SJCRH30 (cell line): ENCODE data around the gene DIP2A. TPM values are rescaled to one million over a fixed set of nuclear protein-coding genes. Genes with fewer than 3 reads are reported as not detected.

Experiments
- DNase-seq, 2 experiments: peaks; one replicate each; pipeline ENCODE4 v3.0.0-alpha.2; 2015 to 2020
- H3K27ac ChIP-seq: fragments of 250-450 bp; sonication (Bioruptor Pico); 2 replicates; pipeline ENCODE4 v1.5.1; 2020; ENCODE audit warnings: mild to moderate bottlenecking, moderate library complexity
- H3K27me3 ChIP-seq: fragments of 250-450 bp; sonication (Bioruptor Pico); 2 replicates; pipeline ENCODE4 v1.5.1; 2020; ENCODE audit warnings: mild to moderate bottlenecking, moderate library complexity
- H3K36me3 ChIP-seq: fragments of 250-450 bp; sonication (Bioruptor Pico); 2 replicates; pipeline ENCODE4 v1.5.1; 2020; ENCODE audit warnings: mild to moderate bottlenecking, moderate library complexity
- H3K4me1 ChIP-seq: fragments of 250-450 bp; sonication (Bioruptor Pico); 2 replicates; pipeline ENCODE4 v1.5.1; 2020; ENCODE audit warnings: mild to moderate bottlenecking, moderate library complexity
- H3K4me3 ChIP-seq: fragments of 250-450 bp; sonication (Bioruptor Pico); 2 replicates; pipeline ENCODE4 v1.5.1; 2020; ENCODE audit warnings: mild to moderate bottlenecking, moderate library complexity
- H3K9me3 ChIP-seq: fragments of 250-450 bp; sonication (Bioruptor Pico); replicated peaks from 2 replicates; pipeline ENCODE4 v1.5.1; 2020; ENCODE audit warnings: mild to moderate bottlenecking, moderate library complexity
- total RNA-seq: library from RNA; depleted of rRNA; stranded (reverse); fragments of >200 nt; shearing (Covaris generic); gene quantifications from 2 replicates; pipeline ENCODE4 v1.2.3, GENCODE V29; 2014

Gene DIP2A
- total RNA-seq, 1 experiment from 2014 or later: 27.0 TPM

- H3K4me3 ChIP-seq: no peak overlapping the region
- 0 out of 2 replicates have a peak, but pooled peaks cover 3% of the 10 kb centered on the region for H3K27me3 ChIP-seq
- DNase-seq: no peak
- no peaks in the 10 kb centered on the region for H3K36me3 ChIP-seq
- H3K4me1 ChIP-seq: no peaks in the 10 kb centered on the region
- H3K9me3 ChIP-seq: no peaks in the 10 kb centered on the region
- no peak overlapping the region for H3K27ac ChIP-seq
Measured at GRCh38 chr21:46600305-46600704, 141.6 kb downstream of the DIP2A start.

DNA sequence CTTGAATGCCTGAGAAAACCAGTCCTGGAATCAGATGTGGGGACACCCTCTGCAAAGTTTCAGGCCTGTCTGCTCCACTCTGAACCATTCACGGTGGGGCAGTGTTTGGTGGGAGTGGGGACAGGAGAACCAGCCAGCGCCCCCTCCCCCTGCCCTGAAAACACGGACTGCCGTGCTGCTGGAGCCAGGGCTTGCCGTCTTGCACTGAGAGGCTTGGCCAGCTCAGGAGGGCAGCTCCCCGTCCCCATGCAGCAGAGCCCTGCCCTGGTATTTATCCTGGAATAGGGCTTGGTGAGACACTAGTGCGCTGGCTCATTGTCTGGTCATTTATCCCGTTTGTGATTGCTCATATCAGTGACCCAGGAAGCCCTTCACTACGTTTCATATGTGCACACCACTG lies 142.3 kb downstream of the DIP2A start:
- DNase-seq: no peak
- Histone ChIP-seq H3K9me3 (no peaks in the 10 kb centered on the region), H3K4me1 (no peaks in the 10 kb centered on the region), H3K4me3 (no peak overlapping the region), H3K27ac (no peak overlapping the region), H3K36me3 (no peaks in the 10 kb centered on the region), H3K27me3 (0 out of 2 replicates have a peak, but pooled peaks cover 3% of the 10 kb centered on the region)

GRCh38 chr21:46603228-46603627 lies 144.5 kb downstream of the DIP2A start:
- Histone ChIP-seq H3K9me3 (no peaks in the 10 kb centered on the region), H3K4me3 (no peak overlapping the region), H3K36me3 (no peaks in the 10 kb centered on the region), H3K27ac (no peak overlapping the region), H3K27me3 (0 out of 2 replicates have a peak, but pooled peaks cover 3% of the 10 kb centered on the region), H3K4me1 (no peaks in the 10 kb centered on the region)
- no peak for DNase-seq

- H3K9me3 ChIP-seq: no peaks in the 10 kb centered on the region
- H3K27ac ChIP-seq: no peak overlapping the region
- 0 out of 2 replicates have a peak, but pooled peaks cover 3% of the 10 kb centered on the region for H3K27me3 ChIP-seq
- H3K36me3 ChIP-seq: no peaks in the 10 kb centered on the region
- H3K4me1 ChIP-seq: no peaks in the 10 kb centered on the region
- H3K4me3 ChIP-seq: no peak overlapping the region
- no peak for DNase-seq
Measured at GRCh38 chr21:46604329-46604974, 145.8 kb downstream of the DIP2A start.

- Histone ChIP-seq H3K9me3 (no peaks in the 10 kb centered on the region), H3K27ac (no peak within 1 kb of the TSS), H3K4me3 (no peak within 1 kb of the TSS), H3K4me1 (no peaks in the 10 kb centered on the region), H3K36me3 (no peaks in the 10 kb centered on the region), H3K27me3 (0 out of 2 replicates have a peak, but pooled peaks cover 3% of the 10 kb centered on the region)
- peak; percentile 13 to 39 for DNase-seq
Measured at GRCh38 chr21:46604975-46605766, 146.5 kb downstream of the DIP2A start, which contains the start of gene S100B. Gene S100B (minus strand): TSS chr21:46605082. CDS start chr21:46602415, 2,667 bp downstream.

DNA sequence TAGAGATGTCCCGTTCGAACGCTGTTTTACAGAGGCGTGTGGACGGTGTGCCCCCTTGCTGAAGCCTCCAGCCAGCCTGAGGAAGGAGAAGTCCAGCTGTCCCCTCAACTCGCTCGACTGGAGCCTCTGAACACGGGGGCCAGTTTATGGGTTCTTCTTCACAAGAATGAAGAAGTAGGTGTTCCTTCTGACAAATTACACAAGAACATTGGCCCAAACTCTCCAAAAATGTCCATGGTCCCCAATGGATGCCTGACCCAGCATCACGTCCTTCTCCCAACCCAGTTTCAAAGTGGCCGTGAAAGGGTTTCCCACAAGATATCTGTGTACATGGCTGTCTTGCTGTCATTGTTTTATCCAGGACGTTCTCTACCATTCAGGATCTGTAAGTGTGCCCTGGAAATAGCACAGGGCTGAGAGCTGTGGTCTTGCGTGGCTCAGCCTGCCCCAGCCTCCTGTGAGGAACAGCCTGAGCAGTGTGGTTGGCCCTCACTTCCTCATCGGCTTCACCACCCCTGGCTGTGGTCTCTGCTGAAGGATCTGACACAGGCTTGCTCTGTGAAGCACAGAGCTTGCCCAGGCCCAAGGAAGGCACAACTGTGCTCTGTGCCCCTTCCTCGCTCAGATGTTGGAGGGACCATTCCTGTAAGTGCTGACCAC lies 147.2 kb downstream of the DIP2A start:
- Histone ChIP-seq H3K4me1 (no peaks in the 10 kb centered on the region), H3K4me3 (no peak overlapping the region), H3K9me3 (no peaks in the 10 kb centered on the region), H3K36me3 (no peaks in the 10 kb centered on the region), H3K27ac (no peak overlapping the region), H3K27me3 (0 out of 2 replicates have a peak, but pooled peaks cover 3% of the 10 kb centered on the region)
- no peak for DNase-seq

DNA sequence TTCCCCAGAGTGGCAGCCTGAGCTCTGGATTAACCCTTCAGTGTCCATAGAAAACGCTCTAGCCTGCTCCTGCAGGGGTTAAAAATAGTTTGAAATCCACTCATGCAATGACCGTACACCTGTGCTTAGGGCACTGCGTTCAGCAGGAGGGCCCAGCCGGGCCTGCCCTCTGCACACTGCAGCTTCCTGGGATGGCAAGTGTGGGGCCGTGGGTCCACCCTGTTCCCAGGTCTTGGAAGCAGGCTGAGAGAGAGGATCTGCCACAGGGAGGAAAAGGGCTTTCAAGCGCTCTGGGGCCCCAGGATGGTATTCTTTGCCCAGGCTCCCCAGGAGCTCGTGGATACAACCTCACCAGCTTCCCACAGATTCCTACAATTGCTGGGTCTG lies 147.7 kb downstream of the DIP2A start:
- Histone ChIP-seq H3K4me1 (no peaks in the 10 kb centered on the region), H3K27me3 (0 out of 2 replicates have a peak, but pooled peaks cover 3% of the 10 kb centered on the region), H3K36me3 (no peaks in the 10 kb centered on the region), H3K4me3 (no peak overlapping the region), H3K27ac (no peak overlapping the region), H3K9me3 (no peaks in the 10 kb centered on the region)
- no peak for DNase-seq

- Histone ChIP-seq H3K4me3 (no peak overlapping the region), H3K9me3 (no peaks in the 10 kb centered on the region), H3K36me3 (no peaks in the 10 kb centered on the region), H3K27ac (no peak overlapping the region), H3K27me3 (0 out of 2 replicates have a peak, but pooled peaks cover 3% of the 10 kb centered on the region), H3K4me1 (no peaks in the 10 kb centered on the region)
- DNase-seq: no peak
Measured at GRCh38 chr21:46607636-46608035, 148.9 kb downstream of the DIP2A start.

GRCh38 chr21:46608672-46609111 lies 150.0 kb downstream of the DIP2A start:
- Histone ChIP-seq H3K36me3 (no peaks in the 10 kb centered on the region), H3K4me1 (no peaks in the 10 kb centered on the region), H3K9me3 (no peaks in the 10 kb centered on the region), H3K4me3 (no peak overlapping the region), H3K27ac (no peak overlapping the region), H3K27me3 (0 out of 2 replicates have a peak, but pooled peaks cover 2% of the 10 kb centered on the region)
- no peak for DNase-seq

- no peak overlapping the region for H3K27ac ChIP-seq
- no peaks in the 10 kb centered on the region for H3K9me3 ChIP-seq
- H3K27me3 ChIP-seq: no peaks in the 10 kb centered on the region
- no peak overlapping the region for H3K4me3 ChIP-seq
- no peaks in the 10 kb centered on the region for H3K4me1 ChIP-seq
- H3K36me3 ChIP-seq: no peaks in the 10 kb centered on the region
- DNase-seq: no peak
Measured at GRCh38 chr21:46610018-46610701, 151.5 kb downstream of the DIP2A start.

GRCh38 chr21:46613391-46613790 lies 154.7 kb downstream of the DIP2A start:
- no peak for DNase-seq
- Histone ChIP-seq H3K4me1 (no peaks in the 10 kb centered on the region), H3K36me3 (no peaks in the 10 kb centered on the region), H3K4me3 (no peak overlapping the region), H3K27ac (no peak overlapping the region), H3K9me3 (no peaks in the 10 kb centered on the region), H3K27me3 (no peaks in the 10 kb centered on the region)

- Histone ChIP-seq H3K36me3 (no peaks in the 10 kb centered on the region), H3K4me1 (no peaks in the 10 kb centered on the region), H3K27ac (no peak overlapping the region), H3K4me3 (no peak overlapping the region), H3K27me3 (no peaks in the 10 kb centered on the region), H3K9me3 (no peaks in the 10 kb centered on the region)
- DNase-seq: no peak
Measured at GRCh38 chr21:46616050-46616449, 157.4 kb downstream of the DIP2A start.

DNA sequence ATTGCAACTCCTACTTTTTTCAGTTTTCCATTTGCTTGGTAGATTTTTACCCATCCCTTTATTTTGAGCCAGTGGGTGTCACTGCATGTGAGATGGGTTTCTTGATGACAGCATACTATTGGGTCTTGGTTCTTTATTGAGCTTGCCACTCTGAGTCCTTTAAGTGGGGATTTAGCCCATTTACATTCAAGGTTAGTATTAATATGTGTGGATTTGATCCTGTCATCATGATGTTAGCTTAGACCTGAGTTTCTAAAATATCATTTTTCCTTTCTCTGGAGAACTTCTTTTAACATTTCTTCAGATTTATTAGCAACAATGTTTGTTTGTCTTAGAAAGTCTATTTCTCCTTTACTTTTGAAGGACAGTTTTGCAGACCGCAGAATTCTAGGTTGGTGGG lies 158.0 kb downstream of the DIP2A start:
- no peak for DNase-seq
- Histone ChIP-seq H3K36me3 (no peaks in the 10 kb centered on the region), H3K9me3 (no peaks in the 10 kb centered on the region), H3K27me3 (no peaks in the 10 kb centered on the region), H3K4me1 (no peaks in the 10 kb centered on the region; the same call in 1 of the 2 replicates), H3K4me3 (no peak overlapping the region), H3K27ac (no peak overlapping the region)

DNA sequence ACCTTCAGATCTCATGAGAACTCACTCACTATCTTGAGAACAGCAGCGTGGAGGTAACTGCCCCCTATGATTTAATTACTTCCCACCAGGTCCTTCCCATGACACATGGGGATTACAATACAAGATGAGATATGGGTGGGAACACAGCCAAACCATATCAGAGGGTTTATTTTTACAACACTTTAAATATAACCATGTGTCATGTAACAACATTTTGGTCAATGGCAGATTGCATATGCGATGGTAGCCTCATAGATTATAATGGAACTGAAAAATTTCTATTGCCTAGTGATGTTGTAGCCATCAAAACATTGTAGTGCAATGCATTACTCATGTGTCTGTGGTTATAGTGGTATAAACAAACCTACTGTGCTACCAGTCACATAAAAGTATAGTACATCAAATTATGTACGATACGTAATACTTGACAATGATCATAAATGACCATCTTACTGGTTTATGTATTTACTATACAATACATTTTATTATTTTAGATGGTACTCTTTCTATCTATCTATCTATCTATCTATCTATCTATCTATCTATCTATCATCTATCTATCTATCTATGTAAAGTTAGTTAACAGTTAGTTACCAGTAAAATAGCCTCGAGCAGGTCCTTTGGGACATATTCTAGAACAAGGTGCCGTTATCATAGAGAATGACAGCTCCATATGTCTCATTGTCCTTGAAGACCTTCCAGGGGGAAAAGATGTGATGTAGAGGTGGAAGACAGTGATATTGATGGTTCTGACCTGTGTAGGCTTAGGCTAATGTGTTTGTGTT lies 158.8 kb downstream of the DIP2A start:
- Histone ChIP-seq H3K27ac (no peak overlapping the region), H3K4me1 (peaks cover 4% of the 10 kb centered on the region; the same call in 1 of the 2 replicates), H3K27me3 (no peaks in the 10 kb centered on the region), H3K4me3 (no peak overlapping the region), H3K36me3 (no peaks in the 10 kb centered on the region), H3K9me3 (no peaks in the 10 kb centered on the region)
- DNase-seq: no peak
